HG02938 (cell line): ENCODE measurements around the gene LGALSL.
"Not testable (repeated sequence)": the region's sequence is repeated elsewhere in the genome, so short reads cannot be mapped to it uniquely, and the experiment has no call there.

ENCODE experiments used
- ATAC-seq: cut with Tn5 transposase; IDR thresholded peaks from one replicate; pipeline ENCODE4 v1.9.1; 2021; ENCODE audit warnings: mild to moderate bottlenecking, moderate library complexity; ENCODE audit not compliant: unreplicated experiment

LGALSL gene

GRCh38 chr2:64442277-64442676 is 11.7 kb upstream of the LGALSL start:
- ATAC-seq = no peak

- ATAC-seq = no peak
Observed at GRCh38 chr2:64442801-64443429, 11.0 kb upstream of the LGALSL start.

GRCh38 chr2:64445970-64446369 is 8.0 kb upstream of the LGALSL start:
- not testable (repeated sequence) for ATAC-seq

- no peak for ATAC-seq
Observed at GRCh38 chr2:64447317-64448040, 6.5 kb upstream of the LGALSL start.

DNA sequence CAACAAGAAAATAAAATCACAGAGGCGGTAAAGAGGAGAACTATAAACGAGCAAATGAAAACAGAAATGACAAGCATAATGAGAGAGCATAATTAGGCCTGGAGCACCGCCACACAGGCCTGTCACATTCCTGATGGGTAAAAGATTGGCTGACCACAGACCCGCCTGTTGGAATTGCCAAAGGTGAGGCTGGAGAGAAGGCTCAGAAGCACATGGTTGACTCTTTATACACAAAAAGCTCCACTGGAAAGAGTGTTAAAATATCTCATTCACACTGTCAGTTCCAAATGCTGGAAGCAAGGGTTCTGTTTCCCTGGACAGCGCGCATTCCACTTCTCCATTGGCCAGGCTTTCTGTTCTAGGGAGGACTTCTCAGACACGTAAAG is 5.9 kb upstream of the LGALSL start:
- no peak for ATAC-seq

DNA sequence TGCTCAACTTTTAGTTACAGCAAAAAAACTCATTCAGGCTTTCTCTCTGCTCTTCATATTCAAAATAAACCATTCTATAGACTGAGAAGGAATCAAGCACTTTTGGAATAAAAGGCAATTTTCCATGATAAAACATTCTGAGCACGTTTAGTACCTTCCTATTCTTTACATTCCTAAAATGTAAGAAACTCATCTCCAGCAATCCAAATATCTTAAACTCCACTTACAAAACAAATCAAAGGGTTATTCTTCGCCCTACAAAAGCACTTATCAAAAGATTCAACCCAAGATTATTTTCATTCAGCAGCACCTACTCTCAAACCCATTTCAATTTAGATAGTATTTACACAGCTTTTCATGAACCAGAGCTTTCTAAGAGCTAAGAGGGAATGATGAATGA is 2.9 kb upstream of the LGALSL start:
- ATAC-seq = no peak

DNA sequence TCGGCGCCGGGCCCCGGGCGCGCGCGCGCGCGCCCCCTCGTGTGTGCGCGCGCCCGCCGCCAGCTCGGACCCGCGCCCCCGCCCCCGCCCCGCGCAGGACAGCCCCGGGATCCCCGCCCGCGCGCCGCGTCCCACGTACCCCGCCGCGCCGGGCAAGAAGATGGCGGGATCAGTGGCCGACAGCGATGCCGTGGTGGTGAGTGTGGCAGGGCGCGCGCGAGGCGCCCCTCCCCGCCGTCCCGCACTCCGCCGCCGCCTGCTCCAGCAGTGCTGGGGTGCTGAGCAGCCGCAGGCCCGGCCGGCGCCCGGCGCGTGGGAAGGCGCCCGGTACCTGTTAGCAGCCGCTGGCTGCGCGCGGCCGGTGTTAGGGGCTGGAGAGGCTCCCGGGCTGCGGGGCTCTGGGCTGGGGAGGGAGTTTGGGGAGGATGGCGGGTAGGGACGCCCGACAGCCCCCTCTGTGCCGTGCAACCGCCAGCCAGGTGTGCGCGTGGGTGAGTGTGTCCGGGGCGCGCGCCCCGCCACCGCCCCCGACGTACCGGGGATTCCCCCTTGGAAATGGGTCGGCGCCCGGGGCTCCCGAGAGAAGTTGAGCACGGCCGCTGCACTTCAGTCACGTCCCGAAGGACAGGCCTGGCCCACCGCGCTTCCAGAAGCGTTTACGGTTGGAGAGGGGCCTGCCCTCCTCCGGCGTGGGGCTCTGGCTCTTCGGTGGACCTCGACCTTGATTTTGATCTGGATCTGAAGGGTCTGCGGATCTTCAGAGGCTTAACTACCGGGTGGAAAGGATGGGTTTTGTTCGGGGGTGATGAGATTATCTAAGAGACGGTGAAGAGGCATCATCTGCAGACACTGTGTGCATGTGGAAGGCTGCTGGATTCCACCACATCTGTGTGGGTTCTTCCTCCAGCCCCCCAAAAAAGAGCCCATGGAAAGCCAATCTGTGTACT is 697 bp downstream of the LGALSL start:
- ATAC-seq = peak; percentile 37

DNA sequence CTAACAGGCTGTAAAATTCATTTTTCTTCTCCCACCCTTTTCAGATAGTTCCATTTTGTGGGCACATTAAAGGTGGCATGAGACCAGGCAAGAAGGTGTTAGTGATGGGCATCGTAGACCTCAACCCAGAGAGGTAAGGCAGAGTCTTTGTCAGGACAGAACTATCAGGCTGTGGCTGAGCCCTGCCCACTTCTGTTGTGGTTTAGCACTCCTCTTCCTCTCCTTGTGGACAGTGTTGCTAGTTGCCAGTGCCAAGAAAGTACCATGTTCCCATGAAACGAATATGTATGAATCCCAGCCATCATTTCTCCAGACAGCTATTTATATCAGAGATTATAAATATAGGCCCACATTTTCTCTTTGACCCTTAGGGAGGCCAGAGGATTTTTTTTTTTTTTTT is 1.6 kb downstream of the LGALSL start:
- ATAC-seq = no peak

- ATAC-seq = no peak
Observed at GRCh38 chr2:64456293-64456692, 2.3 kb downstream of the LGALSL start.

DNA sequence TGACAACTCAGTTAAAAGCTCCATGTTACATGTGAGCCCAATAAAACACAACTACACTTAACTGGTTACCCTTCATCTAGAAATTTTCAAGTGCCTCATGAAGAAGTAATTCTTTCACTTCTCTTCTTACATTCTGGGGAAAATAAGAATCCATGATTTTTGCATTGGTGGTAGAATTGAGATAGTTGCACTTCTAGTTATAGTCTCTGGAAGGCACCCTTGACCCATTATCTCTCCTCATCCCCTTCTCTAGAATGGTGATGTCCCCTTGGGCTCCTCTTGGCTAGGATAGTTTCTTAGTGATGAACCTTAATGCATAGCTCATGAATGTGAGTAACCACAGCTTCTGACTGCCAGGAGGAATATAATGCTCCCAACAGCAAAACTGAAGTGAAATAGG is 3.6 kb downstream of the LGALSL start:
- ATAC-seq = no peak

- no peak for ATAC-seq
Observed at GRCh38 chr2:64459575-64459974, 5.6 kb downstream of the LGALSL start.

- ATAC-seq = no peak
Observed at GRCh38 chr2:64460330-64460729, 6.4 kb downstream of the LGALSL start.

GRCh38 chr2:64461271-64462058 is 7.5 kb downstream of the LGALSL start:
- no peak for ATAC-seq

DNA sequence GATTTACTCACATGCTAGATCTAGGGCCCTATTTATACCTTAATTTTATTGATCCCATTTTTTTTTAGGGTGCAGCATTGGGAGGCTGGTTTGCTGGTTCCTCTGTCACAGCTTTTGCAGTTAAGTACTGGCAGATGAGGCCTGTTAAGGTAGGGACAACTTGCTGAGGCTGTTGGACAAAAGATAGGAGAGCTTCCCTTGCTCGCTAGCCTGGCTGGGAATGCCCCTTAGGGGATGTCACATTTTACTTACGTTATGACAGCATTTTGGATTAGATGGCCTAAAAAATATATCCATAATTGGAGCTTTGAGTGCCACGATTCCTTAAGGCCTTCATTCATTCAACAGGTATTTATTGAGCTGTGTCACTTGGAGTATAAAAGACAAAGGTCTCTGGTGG is 8.2 kb downstream of the LGALSL start:
- no peak for ATAC-seq

GRCh38 chr2:64462940-64463700 is 9.2 kb downstream of the LGALSL start:
- no peak for ATAC-seq

- ATAC-seq = no peak
Observed at GRCh38 chr2:64463781-64464180, 9.8 kb downstream of the LGALSL start.

DNA sequence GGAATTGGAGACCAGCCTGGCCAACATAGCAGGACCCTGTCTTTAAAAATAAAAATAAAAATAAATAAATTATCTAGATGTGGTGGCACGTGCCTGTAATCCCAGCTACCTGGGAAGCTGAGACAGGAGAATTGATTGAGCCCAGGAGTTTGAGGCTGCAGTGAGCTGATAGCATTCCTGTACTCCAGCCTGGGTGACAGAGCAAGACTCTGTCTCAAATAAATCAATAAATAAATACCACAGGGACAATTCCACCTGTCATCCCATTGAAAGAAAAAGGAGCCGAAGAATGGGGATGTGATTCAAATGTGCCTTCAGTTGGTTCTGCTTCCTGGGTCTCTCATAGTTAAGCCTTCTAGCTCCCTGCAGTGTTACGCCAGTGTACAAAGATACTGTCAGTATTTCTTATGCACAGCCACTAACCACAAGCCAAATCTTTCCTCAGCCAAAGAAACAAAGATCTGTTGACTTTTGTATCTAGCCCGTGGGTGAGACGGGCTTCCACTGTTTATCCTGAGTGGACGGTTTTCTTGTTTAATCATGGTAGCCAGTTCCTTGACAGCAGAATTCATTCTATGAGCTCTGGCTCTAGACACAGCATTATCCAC is 12.6 kb downstream of the LGALSL start:
- no peak for ATAC-seq

GRCh38 chr2:64467096-64467843 is 13.3 kb downstream of the LGALSL start:
- no peak for ATAC-seq

- no peak for ATAC-seq
Observed at GRCh38 chr2:64469261-64469660, 15.3 kb downstream of the LGALSL start.
